Prostate gland (tissue), 2 donors: ENCODE results near the gene COA8.
A peak's percentile ranks its signal among the peaks of the same experiment; 100 is the strongest.

ENCODE experiments used
- POLR2A ChIP-seq: fragments of 450-650 bp; IDR thresholded peaks from one replicate; pipeline ENCODE4 v1.6.1; 2016; ENCODE audit warnings: antibody characterized with exemption, mild to moderate bottlenecking
- POLR2AphosphoS5 ChIP-seq: sonication (generic); formaldehyde crosslinking; IDR thresholded peaks from one replicate; pipeline ENCODE4 v1.6.1; 2017; ENCODE audit warnings: antibody characterized with exemption
- TF ChIP-seq, protein P1 (sequence below), 4 experiments: fragments of 200-600 bp in 2 of 4; fragments of 450-650 bp in 2 of 4; sonication (generic) in 2 of 4; IDR thresholded peaks; 1 replicate in 3 of 4; 2 replicates in 1 of 4; pipeline ENCODE4 v1.5.1; 2016 to 2019; ENCODE audit warnings: antibody characterized with exemption in 4 of 4, mild to moderate bottlenecking in 2 of 4, moderate library complexity in 2 of 4

DNA sequence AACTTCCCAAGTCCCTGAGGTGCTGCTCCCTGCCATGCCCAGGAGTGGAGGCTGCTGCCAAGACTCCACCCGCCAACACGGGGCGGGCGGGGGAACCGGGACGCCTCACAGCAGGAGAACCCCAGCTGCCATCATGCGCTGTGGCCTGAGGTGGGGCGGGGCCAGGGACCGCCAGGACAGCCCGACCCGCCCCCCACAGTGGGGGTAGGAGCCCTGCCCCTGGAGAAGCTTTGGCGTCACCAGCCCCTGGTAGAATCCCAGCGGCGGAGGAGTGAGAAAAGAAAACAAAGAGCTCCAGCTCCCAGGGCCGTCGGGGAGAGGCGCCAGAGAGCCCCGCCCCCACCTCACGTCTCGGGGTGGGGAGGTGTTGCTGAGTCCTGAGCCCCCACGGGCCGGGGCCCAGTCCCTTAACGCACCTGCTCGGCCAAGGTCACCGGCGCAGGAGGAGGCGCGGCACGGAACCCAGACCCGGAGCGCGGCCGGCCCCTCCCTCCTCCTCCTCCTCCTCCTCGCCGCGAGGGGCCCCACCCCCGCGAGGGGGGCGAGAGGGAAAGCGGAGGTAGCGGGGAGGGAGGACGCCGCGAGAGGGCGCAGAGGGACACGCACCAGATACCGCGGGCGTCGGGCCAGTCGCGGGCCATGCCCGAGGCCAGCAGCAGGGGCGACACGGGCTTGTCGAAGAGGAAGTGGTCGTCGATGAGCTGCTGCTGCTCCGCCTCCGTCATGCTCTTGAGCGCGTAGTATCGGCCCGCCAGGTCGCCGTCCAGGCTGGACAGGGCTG is 41.9 kb upstream of the COA8 start:
- TF ChIP-seq, protein P1, sequence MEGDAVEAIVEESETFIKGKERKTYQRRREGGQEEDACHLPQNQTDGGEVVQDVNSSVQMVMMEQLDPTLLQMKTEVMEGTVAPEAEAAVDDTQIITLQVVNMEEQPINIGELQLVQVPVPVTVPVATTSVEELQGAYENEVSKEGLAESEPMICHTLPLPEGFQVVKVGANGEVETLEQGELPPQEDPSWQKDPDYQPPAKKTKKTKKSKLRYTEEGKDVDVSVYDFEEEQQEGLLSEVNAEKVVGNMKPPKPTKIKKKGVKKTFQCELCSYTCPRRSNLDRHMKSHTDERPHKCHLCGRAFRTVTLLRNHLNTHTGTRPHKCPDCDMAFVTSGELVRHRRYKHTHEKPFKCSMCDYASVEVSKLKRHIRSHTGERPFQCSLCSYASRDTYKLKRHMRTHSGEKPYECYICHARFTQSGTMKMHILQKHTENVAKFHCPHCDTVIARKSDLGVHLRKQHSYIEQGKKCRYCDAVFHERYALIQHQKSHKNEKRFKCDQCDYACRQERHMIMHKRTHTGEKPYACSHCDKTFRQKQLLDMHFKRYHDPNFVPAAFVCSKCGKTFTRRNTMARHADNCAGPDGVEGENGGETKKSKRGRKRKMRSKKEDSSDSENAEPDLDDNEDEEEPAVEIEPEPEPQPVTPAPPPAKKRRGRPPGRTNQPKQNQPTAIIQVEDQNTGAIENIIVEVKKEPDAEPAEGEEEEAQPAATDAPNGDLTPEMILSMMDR (IDR thresholded peaks at IDR 0.05): peak; percentile 11 to 87 (median 75)
- TF ChIP-seq POLR2A (peak; percentile 55), POLR2AphosphoS5 (peak; percentile 81)
